GM19043 (cell line): ENCODE measurements around the gene ACSS2.
"Not testable (repeated sequence)": the region's sequence is repeated elsewhere in the genome, so short reads cannot be mapped to it uniquely, and the experiment has no call there.

Experiments used
- ATAC-seq: cut with Tn5 transposase; IDR thresholded peaks from one replicate; pipeline ENCODE4 v1.9.1; 2021; ENCODE audit warnings: low read depth; ENCODE audit not compliant: unreplicated experiment

The ACSS2 gene

DNA sequence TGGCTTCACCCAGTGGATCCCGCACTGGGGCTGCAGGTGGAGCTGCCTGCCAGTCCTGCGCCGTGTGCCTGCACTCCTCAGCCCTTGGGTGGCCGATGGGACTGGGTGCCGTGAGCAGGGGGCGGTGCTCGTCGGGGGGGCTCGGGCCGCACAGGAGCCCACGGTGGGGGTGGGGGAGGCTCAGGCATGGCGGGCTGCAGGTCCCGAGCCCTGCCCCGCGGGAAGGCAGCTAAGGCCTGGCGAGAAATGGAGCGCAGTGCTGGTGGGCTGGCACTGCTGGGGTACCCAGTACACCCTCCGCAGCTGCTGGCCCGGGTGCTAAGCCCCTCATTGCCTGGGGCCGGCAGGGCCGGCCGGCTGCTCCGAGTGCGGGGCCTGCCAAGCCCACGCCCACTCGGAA, 22.3 kb downstream of the ACSS2 start:
- not testable (repeated sequence) for ATAC-seq

DNA sequence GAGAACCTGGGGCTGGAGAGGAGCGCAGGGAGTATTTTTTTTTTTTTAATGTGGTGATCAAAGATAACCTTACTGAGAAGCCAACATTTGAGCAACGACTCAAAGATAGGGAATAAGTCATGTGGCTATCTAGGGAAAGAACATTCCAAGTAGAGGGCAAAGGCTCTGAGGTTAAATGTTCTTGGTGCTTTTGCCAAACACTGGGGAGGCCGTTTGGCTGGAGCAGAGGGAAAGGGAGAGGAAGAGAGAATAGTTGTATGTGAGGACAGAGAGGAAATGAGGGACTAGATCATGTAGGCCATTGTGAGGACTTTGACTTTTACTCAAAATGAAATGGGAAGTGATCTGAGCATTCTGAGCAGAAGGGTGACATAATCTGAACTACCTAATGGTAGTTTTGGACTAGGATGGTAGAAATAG, 27.8 kb downstream of the ACSS2 start:
- ATAC-seq = no peak

GRCh38 chr20:34907616-34908469, 31.4 kb downstream of the ACSS2 start:
- no peak for ATAC-seq

DNA sequence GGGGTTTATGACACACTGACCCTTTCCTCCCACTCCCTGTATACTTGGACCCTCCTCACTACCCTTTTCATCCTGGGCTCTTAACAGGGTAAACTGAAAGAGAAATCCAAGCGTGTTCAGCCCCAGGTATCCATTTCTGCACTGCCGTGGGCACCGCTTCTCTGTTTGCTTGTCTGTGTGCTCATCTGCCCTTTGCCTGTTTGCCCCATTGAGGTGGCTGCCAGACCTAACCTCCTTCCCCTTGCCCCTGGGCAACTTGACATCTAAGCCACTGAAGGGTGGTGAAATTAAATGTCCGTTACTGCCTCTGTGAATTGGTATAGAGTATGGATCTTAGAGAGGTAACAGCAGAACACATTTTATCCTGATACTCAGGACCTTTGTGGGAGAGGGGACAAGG, 38.7 kb downstream of the ACSS2 start:
- no peak for ATAC-seq

- ATAC-seq = no peak
Observed at GRCh38 chr20:34915749-34916455, 39.5 kb downstream of the ACSS2 start.

- no peak for ATAC-seq
Observed at GRCh38 chr20:34916774-34917354, 40.5 kb downstream of the ACSS2 start.

DNA sequence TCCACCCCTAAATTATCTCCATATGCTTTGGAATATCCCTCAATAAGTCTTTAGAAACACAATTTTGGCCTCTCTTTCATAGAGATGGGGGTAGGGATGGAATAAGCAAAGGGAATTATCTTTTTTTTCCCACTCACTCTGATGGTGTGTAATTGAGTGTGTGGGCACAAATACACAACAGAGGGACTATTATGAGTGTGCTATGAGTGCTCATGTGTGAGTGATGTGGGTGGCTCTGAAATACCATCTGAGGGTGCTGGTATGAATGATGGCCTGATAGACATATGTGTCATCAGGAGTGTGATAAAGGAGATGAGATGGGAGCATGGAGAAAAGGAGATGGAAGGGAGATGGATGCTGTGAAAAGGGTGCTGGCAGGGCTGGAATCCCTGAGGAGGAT, 43.6 kb downstream of the ACSS2 start:
- ATAC-seq = no peak

- no peak for ATAC-seq
Observed at GRCh38 chr20:34921436-34921835, 45.0 kb downstream of the ACSS2 start.

DNA sequence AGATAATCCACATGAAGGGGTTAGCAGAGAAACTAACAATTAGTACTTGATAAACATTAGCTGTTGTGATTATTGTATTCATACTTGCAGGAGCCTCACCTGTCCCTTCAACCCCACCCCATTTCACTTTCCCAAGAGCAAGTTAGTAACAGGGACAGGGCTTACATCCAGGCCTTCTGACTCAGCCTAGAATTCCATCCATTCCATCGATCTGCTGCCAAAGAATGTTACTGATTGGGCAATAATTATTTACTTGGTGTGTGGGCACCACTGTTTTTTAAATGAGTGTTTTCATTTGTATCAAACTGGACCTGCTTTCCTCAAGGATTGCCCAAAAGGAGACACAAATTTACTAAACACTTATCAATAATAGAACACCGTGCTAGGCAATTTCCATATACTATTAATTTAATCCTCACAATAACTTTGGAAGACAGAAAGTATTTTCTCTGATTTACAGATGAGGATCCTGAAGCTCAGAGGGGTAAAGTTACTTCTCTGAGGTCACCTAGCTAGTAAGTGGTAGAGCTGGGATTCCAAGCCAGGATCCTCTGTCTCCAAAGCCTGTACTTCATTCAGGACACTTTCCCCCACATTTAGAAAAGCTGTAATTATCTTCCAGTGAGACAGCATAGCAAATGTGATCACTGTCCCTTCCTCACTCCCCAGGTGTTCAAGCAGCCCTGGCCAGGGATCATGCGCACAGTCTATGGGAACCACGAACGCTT, 46.4 kb downstream of the ACSS2 start:
- ATAC-seq = no peak

DNA sequence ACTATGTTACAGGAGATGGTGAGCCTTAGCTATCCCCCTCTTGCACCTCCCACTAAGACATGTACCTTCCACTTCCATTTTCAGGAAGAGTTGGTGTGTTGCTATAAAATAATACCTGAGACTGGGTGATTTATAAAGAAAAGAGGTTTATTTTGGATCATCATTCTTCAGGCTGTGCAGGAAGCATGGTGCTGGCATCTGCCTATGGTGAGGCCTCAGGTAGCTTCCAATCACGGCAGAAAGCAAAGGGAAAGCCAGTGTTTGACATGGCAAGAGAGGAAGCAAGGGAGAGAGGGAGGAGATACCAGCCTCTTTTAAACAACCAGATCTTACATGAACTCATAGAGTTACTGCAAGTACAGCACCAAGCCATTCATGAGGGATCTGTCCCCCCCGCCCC, 47.0 kb downstream of the ACSS2 start:
- ATAC-seq = no peak

DNA sequence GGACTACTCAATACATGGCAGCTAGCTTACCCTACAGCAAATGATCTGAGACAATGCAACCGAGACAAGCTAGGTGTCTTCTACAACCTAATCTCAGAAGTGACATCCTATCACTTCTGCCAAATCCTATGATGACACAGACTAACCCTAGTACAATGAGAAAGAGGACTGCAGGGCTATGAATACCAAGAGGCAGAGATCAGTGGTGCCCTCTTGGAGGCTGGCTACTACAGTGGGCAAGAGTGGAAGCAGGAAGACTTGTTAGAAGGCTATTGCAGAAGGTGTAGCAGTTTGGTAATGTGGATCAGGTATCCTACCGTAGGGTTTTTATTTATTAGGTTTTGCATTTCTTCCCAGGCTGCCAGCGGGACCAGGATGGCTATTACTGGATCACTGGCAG, 48.9 kb downstream of the ACSS2 start:
- no peak for ATAC-seq

DNA sequence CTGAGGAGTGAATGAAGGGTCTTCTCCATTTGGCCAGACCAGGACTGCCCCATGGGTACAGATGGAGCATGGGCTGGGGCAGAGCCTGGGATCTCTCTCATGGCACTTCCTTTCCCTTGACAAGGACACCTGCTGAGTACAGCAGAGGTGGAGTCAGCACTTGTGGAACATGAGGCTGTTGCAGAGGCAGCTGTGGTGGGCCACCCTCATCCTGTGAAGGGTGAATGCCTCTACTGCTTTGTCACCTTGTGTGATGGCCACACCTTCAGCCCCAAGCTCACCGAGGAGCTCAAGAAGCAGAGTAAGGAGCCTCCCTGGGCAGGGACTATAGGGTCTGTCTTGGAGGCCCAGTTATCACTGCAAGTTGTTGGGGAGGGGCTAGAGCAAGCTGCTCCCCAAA, 49.6 kb downstream of the ACSS2 start:
- ATAC-seq = no peak

DNA sequence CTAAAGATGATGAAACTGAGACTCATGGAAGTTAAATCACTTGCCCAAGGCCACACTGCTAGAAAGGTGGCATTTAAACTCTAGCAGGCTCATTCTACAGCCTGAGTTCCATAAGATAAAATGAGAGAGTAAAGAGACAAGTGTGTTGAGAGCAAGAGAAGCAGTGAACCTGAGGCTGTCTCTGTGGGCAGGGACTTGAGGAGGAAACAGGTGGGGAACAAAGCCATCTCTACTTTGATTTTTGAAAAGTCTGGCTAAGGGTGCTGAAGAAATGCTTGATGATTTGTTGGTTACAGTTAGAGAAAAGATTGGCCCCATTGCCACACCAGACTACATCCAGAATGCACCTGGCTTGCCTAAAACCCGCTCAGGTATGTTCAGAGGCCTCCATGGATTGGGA, 50.2 kb downstream of the ACSS2 start:
- no peak for ATAC-seq

GRCh38 chr20:34927736-34928135, 51.3 kb downstream of the ACSS2 start:
- no peak for ATAC-seq

DNA sequence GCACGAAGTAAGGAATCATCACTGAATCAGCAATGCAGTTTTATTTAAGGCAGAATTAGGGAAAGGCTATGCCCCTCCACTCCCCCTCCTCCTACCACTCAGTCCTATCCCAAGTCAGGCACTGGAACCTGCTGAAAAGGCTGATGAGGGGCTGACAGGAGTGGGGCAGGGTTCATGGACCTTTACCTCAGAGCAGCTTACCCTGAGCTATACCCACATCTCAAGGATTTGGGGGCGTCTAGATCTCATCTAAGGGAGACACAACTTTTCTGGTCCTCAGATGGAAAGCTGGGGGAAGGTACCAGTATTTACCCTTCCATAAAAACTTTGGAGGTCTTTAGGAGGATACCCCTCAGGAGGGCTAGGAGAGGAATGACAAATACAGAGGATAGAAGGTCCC, 52.0 kb downstream of the ACSS2 start:
- no peak for ATAC-seq

GRCh38 chr20:34931771-34932170, 55.4 kb downstream of the ACSS2 start:
- no peak for ATAC-seq

- no peak for ATAC-seq
Observed at GRCh38 chr20:34938466-34939163, 62.2 kb downstream of the ACSS2 start.

GRCh38 chr20:34940081-34940481, 63.7 kb downstream of the ACSS2 start:
- no peak for ATAC-seq

DNA sequence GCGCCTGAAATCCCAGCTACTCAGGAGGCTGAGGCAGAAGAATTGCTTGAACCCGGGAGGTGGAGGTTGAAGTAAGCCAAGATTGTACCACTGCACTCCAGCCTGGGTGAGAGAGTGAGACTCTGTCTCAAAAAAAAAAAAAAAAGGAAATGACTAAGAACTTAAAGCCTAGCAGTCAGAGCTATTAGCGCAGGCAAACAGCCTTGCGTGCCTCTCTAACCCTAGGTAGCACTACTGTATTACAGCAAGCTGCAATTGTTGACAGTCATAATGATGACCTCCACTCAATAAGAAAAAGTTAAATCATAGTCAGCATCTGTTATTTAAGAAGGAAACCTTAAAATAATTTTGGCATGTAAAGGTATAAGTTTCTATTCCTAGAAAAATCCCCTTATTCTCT, 64.8 kb downstream of the ACSS2 start:
- ATAC-seq = no peak

GRCh38 chr20:34942301-34942700, 65.9 kb downstream of the ACSS2 start:
- no peak for ATAC-seq
